Neural progenitor cell (in vitro differentiated cells): ENCODE results near the gene BTN2A1.

Experiments
- CTCF ChIP-seq: fragments of 200-600 bp; sonication (generic); IDR thresholded peaks from 2 replicates; pipeline ENCODE4 v1.5.1; 2017; ENCODE audit warnings: antibody characterized with exemption, mild to moderate bottlenecking
- EZH2 ChIP-seq: fragments of 200-600 bp; sonication (generic); IDR thresholded peaks from 2 replicates; pipeline ENCODE4 v1.6.1; 2017; ENCODE audit warnings: antibody characterized with exemption, mild to moderate bottlenecking, moderate library complexity
- EZH2phosphoT487 ChIP-seq: fragments of 200-600 bp; sonication (generic); IDR thresholded peaks from 2 replicates; pipeline ENCODE4 v1.6.1; 2017; ENCODE audit warnings: antibody characterized with exemption

DNA sequence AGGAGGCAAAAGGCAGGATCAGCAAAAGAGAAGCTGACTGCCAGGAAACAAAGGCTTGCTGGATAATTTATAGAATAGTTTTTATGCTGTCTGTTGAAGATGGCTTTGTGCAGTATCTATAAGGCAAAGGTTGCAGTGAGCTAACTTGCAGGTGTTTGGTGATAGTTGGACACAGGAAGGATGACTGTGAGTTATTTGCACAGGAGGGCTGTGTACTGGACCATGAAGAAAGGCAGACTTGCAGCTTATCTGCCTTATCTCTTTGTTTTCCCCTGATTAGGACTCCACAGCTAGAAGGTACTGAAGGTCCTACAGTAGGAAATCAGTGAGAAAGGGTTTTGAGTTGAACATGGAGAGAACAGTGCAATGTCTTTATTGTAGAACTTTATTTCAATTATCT is 44.4 kb downstream of the BTN2A1 start:
- TF ChIP-seq CTCF, result no peak
- TF ChIP-seq EZH2, result no peak
- TF ChIP-seq EZH2phosphoT487, result no peak
